GM21360 (cell line): ENCODE data around the gene ELAVL3.
A peak's percentile ranks its signal among the peaks of the same experiment; 100 is the strongest.

Source experiments
- ATAC-seq: cut with Tn5 transposase; IDR thresholded peaks from one replicate; pipeline ENCODE4 v1.9.1; 2021; ENCODE audit warnings: mild to moderate bottlenecking, moderate library complexity; ENCODE audit not compliant: unreplicated experiment

ELAVL3 gene

DNA sequence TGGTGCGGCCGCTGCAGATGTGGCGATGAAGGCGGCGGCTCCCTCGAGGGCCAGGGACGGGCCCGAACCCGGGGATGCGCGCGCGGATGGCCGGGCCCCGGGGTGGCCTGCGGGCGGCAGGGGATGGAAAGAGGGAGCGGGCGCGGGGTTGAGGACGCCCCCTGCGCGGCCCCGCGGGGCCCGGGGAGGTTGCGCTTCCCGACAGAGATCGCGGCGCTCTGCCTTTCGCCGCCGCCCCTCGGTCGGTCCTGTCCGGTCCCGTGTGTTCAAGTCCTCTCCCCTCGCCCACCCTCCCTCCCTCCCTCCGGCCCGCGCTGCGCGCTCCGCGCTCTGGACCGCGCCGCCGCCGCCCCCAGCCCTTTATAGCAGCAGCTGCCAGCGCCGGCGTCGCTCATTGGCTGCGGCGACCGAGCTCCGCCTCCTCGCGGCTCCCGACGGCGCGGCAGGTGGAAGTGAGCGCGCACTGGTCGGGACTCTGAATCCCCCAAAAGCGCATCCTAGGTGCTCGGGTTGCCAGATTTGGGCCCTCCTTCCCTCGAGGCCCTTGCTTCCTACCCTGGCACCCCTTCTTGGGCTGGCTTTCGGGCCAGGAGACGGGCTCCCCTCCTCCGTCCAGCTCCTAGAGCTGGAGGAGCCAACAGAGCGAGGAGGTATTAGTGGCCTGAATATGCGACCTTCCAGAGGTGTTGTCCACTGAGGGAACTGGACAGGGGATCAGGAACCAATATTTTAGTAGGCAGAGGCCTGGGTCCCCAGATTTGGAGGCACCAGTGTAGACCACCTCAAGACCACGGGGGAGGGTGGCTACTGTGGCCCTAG is at the start of gene ELAVL3:
Gene ELAVL3, minus strand, starts transcription at position 332 of the 819 bp plus-strand sequence. CDS start 438 bp downstream, outside the sequence.
- no peak for ATAC-seq

DNA sequence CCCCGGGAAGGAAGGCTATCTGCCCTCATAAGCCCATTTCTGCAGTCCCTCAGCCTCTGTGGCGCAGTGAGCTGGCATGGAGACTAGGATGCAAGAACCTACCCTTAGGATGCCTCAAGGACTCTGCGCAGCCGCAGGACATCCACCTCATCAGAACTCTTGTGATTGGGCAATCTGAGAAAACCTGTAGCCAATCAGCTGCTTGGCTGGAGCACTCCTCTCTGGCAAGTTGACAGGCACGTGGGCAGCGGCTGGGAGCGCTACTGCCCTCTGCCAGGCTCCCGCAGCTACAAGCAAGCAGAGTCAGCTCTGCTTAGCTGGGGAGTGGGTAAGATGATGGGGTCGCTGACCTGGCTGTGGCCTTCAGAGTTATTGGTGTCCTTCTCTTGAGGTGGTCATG is 49.6 kb upstream of the ELAVL3 start:
- no peak for ATAC-seq

DNA sequence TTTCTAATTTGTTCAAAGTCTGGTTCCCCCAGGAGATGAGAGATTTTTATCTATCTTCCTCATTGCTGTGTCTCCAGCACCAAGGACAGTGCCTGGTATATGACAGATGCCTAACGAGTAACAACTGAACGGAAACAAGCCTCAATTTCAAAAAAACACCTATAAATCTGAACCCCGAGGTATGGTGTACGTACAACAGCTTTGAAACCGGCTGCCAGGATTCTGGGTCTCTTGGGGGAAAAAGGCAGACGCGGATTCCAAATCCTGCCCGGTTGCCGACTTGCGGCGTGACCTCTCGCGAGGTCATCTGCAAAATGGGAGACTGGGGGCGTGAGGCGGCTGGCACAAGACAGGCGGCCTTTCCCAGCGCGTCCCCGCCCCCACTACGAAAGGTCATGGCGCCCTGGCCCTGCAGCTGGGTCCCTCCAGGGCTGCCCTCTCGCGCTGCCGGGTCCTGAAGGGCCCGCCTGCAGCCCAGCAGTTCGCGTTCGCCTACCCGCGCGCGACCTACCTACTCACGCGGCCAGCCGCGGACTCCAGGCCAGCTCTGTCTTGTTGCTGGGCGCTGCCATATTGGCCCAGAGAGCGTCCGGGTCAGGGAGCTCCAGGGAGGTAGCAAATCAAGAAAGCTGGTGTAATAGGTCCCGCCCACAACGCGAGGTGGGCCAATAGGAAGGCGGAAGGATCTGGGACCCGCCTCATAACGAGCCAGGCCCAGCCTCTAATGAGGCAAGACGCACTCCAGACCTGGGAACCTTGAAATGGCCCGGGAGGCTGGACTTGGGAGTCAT is 47.9 kb upstream of the ELAVL3 start, which contains the start of gene ECSIT:
Gene ECSIT, minus strand, starts transcription at position 584 of the 791 bp plus-strand sequence. CDS start 9,964 bp downstream, outside the sequence.
- ATAC-seq = peak; percentile 91

DNA sequence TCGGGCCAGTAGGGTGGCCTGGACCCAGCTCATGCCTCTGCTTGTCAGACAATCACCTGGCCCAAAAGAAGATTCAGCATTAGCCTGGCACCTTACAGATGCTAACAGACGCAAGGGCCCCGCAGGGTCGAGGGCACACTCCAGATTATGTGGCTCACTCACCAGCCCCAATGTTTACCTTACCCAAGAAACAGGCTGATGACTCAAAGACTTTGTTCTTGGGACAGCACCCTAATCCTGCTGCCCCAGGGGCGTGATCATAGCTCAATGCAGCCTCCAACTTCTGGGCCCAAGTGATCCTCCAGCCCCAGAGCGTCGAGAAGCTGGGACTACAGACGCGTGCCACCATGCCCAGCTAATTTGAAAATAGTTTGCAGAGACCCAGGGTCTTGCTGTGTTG is 38.3 kb upstream of the ELAVL3 start:
- no peak for ATAC-seq

DNA sequence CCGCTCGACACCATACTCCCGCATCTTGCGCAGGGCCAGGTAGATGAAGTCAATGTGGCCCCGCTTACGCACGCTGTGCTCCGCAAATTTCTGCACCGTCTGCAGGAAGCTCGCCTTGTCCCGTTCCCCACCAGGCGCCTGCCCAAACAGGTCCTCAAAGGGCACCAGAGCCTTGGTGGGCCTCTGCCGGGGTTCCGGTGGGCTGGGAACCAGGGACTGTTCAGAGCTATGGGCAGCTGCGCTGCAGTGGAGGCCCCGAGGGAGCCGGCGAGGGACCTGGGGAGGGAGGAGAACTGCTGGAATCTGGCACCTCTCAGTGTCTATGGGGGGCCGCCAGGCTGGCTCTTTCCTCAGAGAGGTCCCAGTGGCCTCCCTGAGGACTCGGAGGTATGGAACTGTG is 33.1 kb upstream of the ELAVL3 start:
- ATAC-seq = no peak

DNA sequence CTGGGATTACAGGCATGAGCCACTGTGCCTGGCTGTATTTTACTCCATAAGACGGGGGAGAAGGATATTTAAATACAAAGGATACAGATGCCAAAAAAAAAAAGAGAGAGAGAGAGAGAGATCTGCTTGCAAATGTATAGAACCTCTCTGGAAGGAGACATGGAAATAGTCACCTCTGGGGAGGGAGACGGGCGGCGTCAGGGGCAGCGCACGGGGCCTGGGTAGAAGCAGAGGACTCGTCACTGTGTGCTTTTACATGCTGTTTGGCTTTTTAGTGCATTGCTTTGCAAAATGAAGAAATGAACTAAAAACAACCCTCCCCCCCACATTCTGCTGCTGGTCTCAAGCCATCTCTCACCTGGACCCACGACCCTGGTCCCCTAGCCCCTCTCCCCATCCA is 29.6 kb upstream of the ELAVL3 start:
- no peak for ATAC-seq

DNA sequence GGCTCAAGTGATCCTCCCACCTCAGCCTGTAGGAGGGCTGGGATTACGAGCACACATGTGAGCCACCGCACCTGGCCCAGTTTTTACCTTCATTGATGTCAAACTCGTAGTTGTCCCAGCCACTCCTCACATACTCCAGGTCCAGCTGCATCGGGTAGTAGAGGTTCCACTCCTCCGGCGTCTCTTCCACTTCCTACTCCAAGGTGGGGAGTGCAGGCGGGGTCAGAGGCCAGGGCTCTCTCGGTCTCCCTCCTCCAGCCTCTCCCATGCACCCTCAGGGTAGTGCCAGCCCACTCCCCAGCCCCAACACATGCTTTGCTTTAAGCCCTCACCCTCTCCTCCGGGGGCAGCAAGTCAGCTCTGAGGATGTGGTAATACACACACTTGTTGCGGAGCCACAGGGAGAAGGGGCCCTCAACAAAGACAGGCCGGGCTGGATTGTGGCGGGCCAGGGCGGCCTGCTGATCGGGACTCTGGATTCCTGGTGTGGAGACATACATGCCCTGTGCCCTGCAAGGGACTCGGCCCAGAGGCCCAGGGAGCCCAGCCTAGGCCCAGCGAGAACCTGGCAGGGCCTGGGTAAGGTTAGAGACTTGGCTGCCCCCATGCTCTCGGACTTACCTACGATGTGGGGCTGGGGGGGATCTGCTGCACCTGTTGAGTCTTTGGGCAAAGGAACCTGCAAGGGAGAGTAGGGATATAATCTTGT is 26.7 kb upstream of the ELAVL3 start:
- ATAC-seq = no peak

DNA sequence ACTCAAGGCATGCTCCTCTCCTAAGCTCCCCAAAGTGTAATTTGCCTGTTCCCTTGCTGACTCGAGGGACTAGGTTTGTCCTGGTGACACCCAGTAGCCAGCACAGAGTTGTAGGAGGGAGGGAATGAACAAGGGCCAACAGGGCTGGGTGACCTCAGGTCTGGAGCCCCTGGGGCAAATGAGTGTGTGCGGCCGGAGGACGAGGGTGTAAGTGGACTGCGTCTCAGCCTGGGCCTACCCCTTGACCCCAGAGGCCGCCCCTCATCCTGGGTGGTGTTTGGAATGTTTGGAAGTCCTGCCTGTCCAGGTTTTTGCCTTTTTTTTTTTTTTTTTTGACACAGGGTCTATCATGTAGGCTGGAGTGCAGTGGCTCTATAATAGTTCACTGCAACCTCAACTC is 26.1 kb upstream of the ELAVL3 start:
- ATAC-seq = no peak

DNA sequence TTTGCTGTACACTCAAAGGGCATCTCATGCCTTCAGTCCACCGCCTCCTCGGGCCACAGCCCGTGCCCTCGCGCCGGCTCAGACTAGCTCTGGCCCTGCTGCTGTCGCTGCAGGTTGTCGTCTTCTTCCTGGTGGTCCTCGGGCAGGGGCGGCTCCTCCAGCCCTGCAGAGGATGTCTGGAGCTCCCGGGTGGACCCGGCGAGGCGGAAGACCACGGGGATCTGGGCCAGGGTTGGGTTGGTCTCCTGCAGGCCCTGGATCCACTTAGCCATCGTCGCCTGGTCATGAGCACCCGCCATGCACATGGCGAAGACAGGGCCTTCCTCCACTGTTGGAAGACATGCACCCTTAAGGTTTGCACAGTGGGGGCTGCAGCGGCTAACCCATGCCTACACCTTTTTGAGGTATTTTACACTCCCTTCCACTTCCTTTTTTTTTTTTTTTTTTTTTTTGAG is 25.3 kb upstream of the ELAVL3 start:
- peak; percentile 27 for ATAC-seq

DNA sequence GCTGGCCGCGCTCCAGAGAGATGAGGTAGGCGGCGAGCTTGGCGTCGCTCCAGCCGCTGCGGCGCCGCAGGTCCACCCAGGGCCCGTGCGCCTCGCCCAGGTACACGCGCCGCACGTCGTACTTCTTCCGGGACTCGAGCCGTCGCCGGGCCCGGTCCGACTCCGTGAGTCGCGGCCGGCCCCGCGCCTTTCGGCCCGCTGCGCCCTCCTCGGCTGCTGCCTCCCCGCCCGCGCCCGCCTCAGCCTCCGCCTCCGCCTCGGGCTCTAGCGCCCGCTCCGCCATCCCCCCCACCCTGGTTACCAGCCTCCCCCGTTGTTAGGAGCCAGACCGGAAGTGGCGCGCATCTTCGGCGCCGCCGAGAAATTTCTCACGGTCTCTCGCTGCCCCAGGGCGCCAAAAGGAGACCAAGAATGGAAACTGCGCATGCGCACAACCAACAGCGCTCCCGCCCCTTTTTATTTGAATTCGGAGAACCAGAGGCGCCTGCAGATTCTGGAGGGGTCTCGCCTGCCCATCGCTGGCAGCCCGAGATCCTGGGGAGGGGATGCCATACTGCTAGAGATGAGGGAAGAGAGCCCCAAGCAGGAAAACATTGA is 24.8 kb upstream of the ELAVL3 start, which contains the start of gene ZNF653:
Gene ZNF653, minus strand, starts transcription at position 336 of the 597 bp plus-strand sequence. Its CDS starts 53 bp downstream, at position 283.
- peak; percentile 44 for ATAC-seq

DNA sequence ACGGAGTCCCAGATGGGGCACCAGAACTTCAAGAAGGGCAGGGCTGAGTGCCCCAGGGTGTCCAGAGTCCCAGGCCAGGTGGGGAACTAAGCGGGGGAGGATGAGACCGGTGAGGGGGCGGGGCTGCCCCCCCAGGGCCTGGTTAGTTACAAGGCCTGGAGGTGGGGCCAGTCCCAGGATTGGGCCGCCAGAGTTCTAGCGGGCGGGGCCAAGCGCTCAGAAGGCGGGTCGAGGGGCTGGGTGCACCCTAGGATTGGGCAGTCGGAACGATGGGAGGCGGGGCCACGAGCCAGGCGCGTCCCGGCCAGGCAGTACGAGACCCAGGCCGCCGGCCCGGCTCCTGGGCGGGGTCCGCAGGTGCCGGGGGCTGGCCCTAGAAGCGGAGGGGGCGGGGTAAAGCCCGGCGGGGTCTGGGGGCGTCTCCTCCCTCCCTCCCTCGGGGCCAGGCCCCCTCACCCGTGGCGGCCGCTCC is 24.2 kb upstream of the ELAVL3 start:
- peak; percentile 89 for ATAC-seq

DNA sequence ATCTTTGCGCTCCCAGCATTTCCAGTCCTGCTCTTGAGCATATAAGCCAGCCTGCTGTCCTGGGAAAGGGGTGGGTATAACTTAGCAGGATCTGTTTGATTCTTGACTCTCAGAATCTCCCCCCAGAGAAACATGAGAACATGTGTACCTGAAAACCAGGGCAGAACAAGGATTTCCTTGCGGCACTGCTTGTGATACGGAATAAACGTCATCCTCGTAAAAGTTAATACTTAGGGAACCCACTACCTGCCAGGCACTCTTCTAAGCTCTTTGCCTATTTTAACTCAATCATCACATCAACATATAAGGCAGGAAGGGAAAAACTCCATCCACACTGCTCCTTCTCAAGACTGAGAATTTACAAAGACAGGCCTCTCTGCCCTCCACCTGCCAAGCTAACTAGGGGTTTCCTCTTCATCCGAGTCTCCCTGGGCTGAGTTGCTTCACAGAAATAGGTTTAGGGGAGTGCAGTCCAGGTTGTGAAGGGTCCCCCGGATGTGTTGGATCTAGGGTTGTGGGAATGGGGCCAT is 23.7 kb upstream of the ELAVL3 start:
- ATAC-seq = no peak

DNA sequence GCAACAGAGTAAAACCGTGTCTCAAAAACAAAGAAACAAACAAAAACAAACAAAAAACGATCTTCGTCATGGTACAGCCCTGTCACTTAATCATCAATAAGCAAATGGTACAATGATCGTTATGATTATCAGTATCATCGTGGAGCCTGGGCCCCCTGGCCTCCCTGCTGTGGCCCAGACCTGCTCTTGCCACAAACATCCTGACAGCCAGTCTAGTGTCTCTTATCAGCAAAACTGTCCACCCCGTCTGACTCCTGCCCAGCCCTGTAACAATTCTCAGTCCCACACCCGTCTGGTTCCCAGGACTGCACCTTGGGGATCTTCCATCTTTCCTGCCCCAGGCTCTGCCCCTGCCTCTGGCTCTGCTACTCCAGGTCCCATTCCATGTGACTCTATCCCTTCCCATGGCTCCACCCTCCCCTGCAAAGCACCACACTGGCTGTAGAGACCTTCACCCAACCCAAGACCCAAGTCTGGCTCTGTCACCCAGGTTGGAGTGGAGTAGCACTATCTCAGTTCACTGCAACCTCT is 19.1 kb upstream of the ELAVL3 start:
- ATAC-seq = no peak

DNA sequence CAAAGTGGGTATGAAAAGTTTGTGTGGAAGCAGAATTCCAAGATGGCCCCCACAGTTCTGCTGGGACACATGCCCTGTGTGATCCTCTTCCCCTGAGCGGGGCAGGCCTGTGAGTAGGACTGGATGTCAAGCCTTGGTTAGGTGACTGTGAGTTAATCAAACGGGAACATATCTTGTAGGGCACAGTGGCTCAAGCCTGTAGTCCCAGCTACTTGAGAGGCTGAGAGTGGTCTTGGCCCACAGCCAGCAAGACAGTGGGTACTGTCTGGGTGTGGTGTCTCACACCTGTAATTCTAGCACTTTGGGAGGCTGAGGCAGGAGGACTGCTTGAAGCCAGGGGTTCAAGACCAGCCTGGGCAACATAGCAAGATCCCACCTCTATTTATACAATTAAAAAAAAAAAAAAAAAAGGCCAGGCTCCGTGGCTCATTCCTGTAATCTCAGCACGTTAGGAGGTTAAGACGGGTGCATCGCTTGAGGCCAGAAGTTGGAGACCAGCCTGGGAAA is 18.4 kb upstream of the ELAVL3 start:
- no peak for ATAC-seq

DNA sequence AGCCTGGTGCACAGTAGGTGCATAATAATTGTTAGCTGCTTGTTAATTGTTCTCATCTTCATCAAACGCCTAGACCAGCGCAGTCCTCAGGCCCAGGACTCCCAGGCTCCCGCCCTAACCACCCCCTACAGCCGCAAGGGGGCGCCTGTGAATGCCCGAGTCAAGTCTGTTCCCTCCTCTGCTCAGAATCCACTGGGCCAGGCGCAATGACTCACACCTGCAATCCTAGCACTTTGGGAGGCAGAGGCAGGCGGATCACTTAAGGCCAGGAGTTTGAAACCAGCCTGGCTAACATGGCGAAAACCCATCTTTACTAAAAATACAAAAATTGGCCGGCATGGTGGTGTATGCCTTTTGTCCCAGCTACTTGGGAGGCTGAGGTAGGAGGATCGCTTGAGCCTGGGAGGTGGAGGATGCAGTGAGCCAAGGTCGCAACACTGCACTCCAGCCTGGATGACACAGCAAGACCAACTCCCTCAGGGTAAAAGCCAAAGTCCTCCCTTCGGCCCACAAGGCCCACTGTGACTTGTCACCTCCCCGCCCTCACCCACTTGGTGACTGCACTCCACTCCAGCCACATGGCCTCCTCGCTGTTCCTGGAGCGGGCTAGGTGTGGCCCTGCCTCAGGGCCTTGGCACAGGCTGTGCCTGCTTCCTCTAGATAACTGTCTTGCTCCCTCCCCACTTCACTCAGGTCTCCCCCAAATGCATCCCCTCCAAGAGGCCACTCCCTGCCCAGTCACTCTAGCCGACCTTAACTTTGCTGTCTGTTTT is 15.7 kb upstream of the ELAVL3 start:
- no peak for ATAC-seq

DNA sequence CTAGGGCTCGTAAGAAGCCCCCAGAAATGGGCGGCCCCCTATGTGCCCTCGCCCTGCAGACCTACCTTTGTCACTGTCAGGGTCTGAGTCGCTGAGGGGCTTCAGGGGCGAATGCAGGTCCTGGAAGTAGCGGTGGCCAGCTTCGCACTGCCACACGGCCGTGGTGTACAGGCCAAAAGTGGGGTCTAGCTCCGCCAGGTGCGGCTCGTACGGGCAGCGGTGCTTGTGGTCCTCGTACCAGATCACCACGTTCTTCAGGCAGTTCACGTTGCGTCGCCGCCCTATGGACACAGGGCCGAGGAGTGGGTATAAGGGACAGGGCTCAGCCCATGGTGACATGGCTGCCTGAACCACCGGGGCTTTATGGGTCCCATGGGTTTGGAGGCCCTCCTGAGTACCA is 15.0 kb upstream of the ELAVL3 start:
- no peak for ATAC-seq

DNA sequence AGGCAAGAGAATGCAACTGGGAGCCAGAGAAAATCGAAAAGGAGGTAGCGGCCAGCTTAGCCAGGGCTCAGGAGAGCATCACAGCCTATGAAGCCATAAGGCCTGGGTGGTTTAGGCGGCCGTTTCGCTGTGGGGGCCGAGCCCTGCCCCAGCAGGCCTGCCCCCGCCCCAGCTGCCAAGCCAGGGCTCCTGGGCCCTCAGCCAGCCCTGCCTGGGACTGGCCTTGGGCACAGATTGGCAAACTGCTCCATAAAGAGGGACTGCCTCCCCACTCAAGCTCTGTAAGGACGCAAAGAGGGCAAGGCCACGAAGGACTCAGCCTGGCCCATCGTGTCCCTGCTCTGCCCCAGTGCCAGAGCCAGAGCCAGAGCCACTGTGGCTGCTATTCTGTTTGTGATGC is 14.6 kb upstream of the ELAVL3 start:
- ATAC-seq = no peak

DNA sequence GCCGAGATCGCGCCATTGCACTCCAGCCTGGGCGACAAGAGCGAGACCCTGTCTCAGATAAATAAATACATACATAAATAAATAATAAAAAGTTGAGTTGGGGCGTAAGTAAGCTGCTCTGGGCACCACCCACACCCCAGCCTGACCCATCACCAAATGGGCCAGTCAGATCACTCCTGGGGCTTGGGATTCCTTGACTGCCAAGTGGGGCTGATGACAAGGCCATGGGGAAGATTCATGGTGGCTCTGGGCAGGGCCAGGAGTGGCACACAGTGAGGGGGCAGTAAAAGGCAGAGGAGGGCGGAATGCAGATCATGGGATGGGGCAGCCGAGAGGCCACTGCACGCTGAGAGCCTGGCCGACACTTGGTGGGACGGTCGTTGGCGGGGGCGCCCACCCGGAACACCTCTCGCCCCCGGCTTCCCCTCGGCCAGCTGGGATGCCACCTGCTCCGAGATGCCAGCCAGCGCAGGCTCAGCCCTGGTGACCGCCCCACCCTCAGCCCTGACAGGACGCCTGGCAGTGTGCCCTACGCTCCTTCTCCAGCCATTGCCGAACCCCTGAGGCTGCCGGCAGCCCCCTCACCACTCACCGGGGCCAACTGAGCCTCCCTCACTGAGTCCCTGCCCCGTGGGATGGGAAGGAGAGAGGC is 13.9 kb upstream of the ELAVL3 start:
- ATAC-seq = no peak

DNA sequence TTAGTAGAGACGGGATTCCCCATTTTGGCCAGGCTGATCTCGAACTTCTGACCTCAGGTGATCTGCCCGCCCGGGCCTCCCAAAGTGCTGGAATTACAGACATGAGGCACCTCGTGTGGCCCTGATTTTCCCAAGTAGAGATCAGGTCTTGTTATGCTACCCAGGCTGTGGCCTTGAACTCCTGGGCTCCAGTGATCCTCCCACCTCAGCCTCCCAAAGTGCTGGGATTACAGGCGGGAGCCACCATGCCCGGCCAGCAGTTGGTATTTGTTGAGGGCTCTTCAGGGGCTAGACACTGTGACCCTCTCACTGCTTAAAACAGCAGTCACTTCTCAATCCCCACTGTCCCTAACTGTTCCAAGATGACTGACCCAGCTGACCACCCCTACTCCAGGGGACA is 8.5 kb upstream of the ELAVL3 start:
- no peak for ATAC-seq
